GM23338 (cell line): ENCODE results near the gene PDHB. TPM values are rescaled to one million over a fixed set of nuclear protein-coding genes. Genes with fewer than 3 reads are reported as not detected.

Experiments
- ATAC-seq: fragments of 200-7000 bp; cut with Tn5 transposase; 3 replicates; pipeline ENCODE4 v1.9.1; 2020
- DNase-seq: peaks from one replicate; pipeline ENCODE4 v3.0.0-alpha.2; 2015; ENCODE audit warnings: low spot score
- H2AFZ ChIP-seq: fragments of 200-600 bp; sonication (generic); 2 replicates; pipeline ENCODE4 v1.8.0; 2016; ENCODE audit warnings: antibody characterized with exemption, mild to moderate bottlenecking, moderate library complexity
- H3F3A ChIP-seq: fragments of 200-600 bp; sonication (generic); replicated peaks from 2 replicates; pipeline ENCODE4 v1.8.0; 2017; ENCODE audit warnings: antibody characterized with exemption, mixed run types, low read depth
- H3K27ac ChIP-seq: fragments of 200-600 bp; sonication (generic); 2 replicates; pipeline ENCODE4 v1.6.1; 2016; ENCODE audit warnings: low read depth
- H3K27me3 ChIP-seq: fragments of 200-600 bp; sonication (generic); 2 replicates; pipeline ENCODE4 v1.8.0; 2016; ENCODE audit warnings: mild to moderate bottlenecking, mixed run types, moderate library complexity; ENCODE audit not compliant: insufficient read depth
- H3K36me3 ChIP-seq: fragments of 200-600 bp; sonication (generic); 2 replicates; pipeline ENCODE4 v1.8.0; 2016; ENCODE audit warnings: mild to moderate bottlenecking; ENCODE audit not compliant: insufficient read depth
- H3K4me1 ChIP-seq: fragments of 200-600 bp; sonication (generic); 2 replicates; pipeline ENCODE4 v1.8.0; 2016; ENCODE audit warnings: mild to moderate bottlenecking, moderate library complexity; ENCODE audit not compliant: insufficient read depth
- H3K4me2 ChIP-seq: fragments of 200-600 bp; sonication (generic); 2 replicates; pipeline ENCODE4 v1.7.1; 2017; ENCODE audit warnings: mixed run types
- H3K4me3 ChIP-seq: fragments of 200-600 bp; sonication (generic); 2 replicates; pipeline ENCODE4 v1.6.1; 2016; ENCODE audit warnings: mixed run types
- H3K79me2 ChIP-seq: fragments of 200-600 bp; sonication (generic); replicated peaks from 2 replicates; pipeline ENCODE4 v1.8.0; 2017; ENCODE audit warnings: mild to moderate bottlenecking; ENCODE audit not compliant: insufficient read depth
- H3K9me2 ChIP-seq: fragments of 200-600 bp; sonication (generic); 2 replicates; pipeline ENCODE4 v1.8.0; 2017; ENCODE audit not compliant: insufficient read depth
- H4K20me1 ChIP-seq: fragments of 200-600 bp; sonication (generic); replicated peaks from 2 replicates; pipeline ENCODE4 v1.8.0; 2017; ENCODE audit warnings: mild to moderate bottlenecking; ENCODE audit not compliant: insufficient read depth
- H3K27ac Mint-ChIP-seq: 2 replicates; pipeline ENCODE4 v1.8.0; 2020; ENCODE audit warnings: inconsistent platforms, mild to moderate bottlenecking, moderate library complexity, mixed read lengths
- H3K27me3 Mint-ChIP-seq: 3 replicates; pipeline ENCODE4 v1.8.0; 2022; ENCODE audit warnings: low read depth, mild to moderate bottlenecking, moderate library complexity, mixed read lengths, inconsistent platforms; ENCODE audit not compliant: insufficient read depth, poor library complexity
- H3K36me3 Mint-ChIP-seq: 3 replicates; pipeline ENCODE4 v1.8.0; 2021; ENCODE audit warnings: low read depth, mild to moderate bottlenecking, inconsistent platforms, moderate library complexity, mixed read lengths
- H3K4me1 Mint-ChIP-seq: 3 replicates; pipeline ENCODE4 v1.8.0; 2020; ENCODE audit warnings: mild to moderate bottlenecking, inconsistent platforms, mixed read lengths
- H3K4me3 Mint-ChIP-seq: 3 replicates; pipeline ENCODE4 v1.8.0; 2021; ENCODE audit warnings: moderate library complexity, mild to moderate bottlenecking, inconsistent platforms, mixed read lengths
- H3K9me3 Mint-ChIP-seq: 3 replicates; pipeline ENCODE4 v1.8.0; 2020; ENCODE audit warnings: moderate library complexity, mild to moderate bottlenecking, inconsistent platforms, mixed read lengths
- CREB1 ChIP-seq: fragments of 250-450 bp; sonication (Bioruptor Pico); IDR thresholded peaks from 2 replicates; pipeline ENCODE4 v1.5.0; 2020; ENCODE audit warnings: low read depth, mild to moderate bottlenecking, moderate library complexity
- CTCF ChIP-seq, 2 experiments: fragments of 200-600 bp in 1 of 2; sonication (generic) in 1 of 2; conservative IDR thresholded peaks; 2 replicates each; pipeline versions ENCODE4 v1.5.1 to v1.6.1; 2016 to 2017; ENCODE audit warnings: antibody characterized with exemption in 2 of 2, low read depth in 2 of 2, mild to moderate bottlenecking in 2 of 2, moderate library complexity in 1 of 2
- ETS1 ChIP-seq: IDR thresholded peaks from 2 replicates; pipeline ENCODE4 v1.6.1; 2016; ENCODE audit warnings: antibody characterized with exemption
- EZH2 ChIP-seq: fragments of 200-600 bp; sonication (generic); IDR thresholded peaks from one replicate; pipeline ENCODE4 v1.8.0; 2017; ENCODE audit warnings: antibody characterized with exemption, mild to moderate bottlenecking, low read depth; ENCODE audit not compliant: unreplicated experiment
- EZH2phosphoT487 ChIP-seq: fragments of 200-600 bp; sonication (generic); IDR thresholded peaks from one replicate; pipeline ENCODE4 v1.8.1; 2018; ENCODE audit warnings: antibody characterized with exemption; ENCODE audit not compliant: unreplicated experiment
- JUNB ChIP-seq: IDR thresholded peaks from one replicate; pipeline ENCODE4 v1.6.1; 2016; ENCODE audit warnings: antibody characterized with exemption; ENCODE audit not compliant: unreplicated experiment
- NANOG ChIP-seq: IDR thresholded peaks from 2 replicates; pipeline ENCODE4 v1.6.1; 2016; ENCODE audit warnings: antibody characterized with exemption, borderline replicate concordance
- POLR2AphosphoS5 ChIP-seq: IDR thresholded peaks from 2 replicates; pipeline ENCODE4 v1.6.1; 2016; ENCODE audit warnings: antibody characterized with exemption, low read depth
- REST ChIP-seq: IDR thresholded peaks from one replicate; pipeline ENCODE4 v1.6.1; 2018; ENCODE audit warnings: antibody characterized with exemption; ENCODE audit not compliant: unreplicated experiment
- STAT1 ChIP-seq: IDR thresholded peaks from one replicate; pipeline ENCODE4 v1.6.1; 2016; ENCODE audit warnings: antibody characterized with exemption; ENCODE audit not compliant: unreplicated experiment
- ZNF114 ChIP-seq: fragments of 250-450 bp; sonication (Bioruptor Pico); IDR thresholded peaks from 2 replicates; pipeline ENCODE4 v1.5.0; 2020; ENCODE audit warnings: mild to moderate bottlenecking, moderate library complexity
- ZNF331 ChIP-seq: fragments of 250-450 bp; sonication (Bioruptor Pico); IDR thresholded peaks from 2 replicates; pipeline ENCODE4 v1.5.0; 2020; ENCODE audit warnings: low read depth, mild to moderate bottlenecking, moderate library complexity
- ZNF462 ChIP-seq: fragments of 250-450 bp; sonication (Bioruptor Pico); IDR thresholded peaks from 2 replicates; pipeline ENCODE4 v1.5.0; 2020; ENCODE audit warnings: mild to moderate bottlenecking, moderate library complexity
- polyA plus RNA-seq: library from polyadenylated mRNA; unstranded; fragments of >200 nt; fragmentation: Nextera tagmentation; extraction: Ambion mirVana; gene quantifications from 2 replicates; pipeline ENCODE4 v1.2.1, GENCODE V29; 2016
- total RNA-seq: library from RNA; depleted of rRNA; stranded (reverse); fragments of >200 nt; shearing (Covaris generic); gene quantifications from 2 replicates; pipeline ENCODE4 v1.2.3, GENCODE V29; 2014

The PDHB gene
- total and polyA plus RNA-seq, 2 experiments from 2014 or later: 172 to 222 TPM

- Mint-ChIP-seq H3K4me1 (peaks cover 16% of the 10 kb centered on the region), H3K27ac (no peak overlapping the region; the same call in 1 of the 2 replicates), H3K36me3 (0 out of 3 replicates have a peak, but pooled peaks cover 6% of the 10 kb centered on the region), H3K27me3 (peaks cover 3% of the 10 kb centered on the region), H3K9me3 (no peaks in the 10 kb centered on the region), H3K4me3 (no peak overlapping the region)
- DNase-seq (no peak), ATAC-seq (no peak)
- Histone ChIP-seq H3F3A (no peaks in the 10 kb centered on the region; the same call in 1 of the 2 replicates), H3K79me2 (no peaks in the 10 kb centered on the region), H3K36me3 (no peaks in the 10 kb centered on the region), H3K27ac (no peak overlapping the region), H2AFZ (no peak overlapping the region), H3K4me3 (no peak overlapping the region), H3K9me2 (no peaks in the 10 kb centered on the region), H3K4me2 (no peak overlapping the region), H4K20me1 (no peaks in the 10 kb centered on the region; the same call in none of the 2 replicates), H3K27me3 (no peaks in the 10 kb centered on the region), H3K4me1 (no peaks in the 10 kb centered on the region; the same call in 1 of the 2 replicates)
- TF ChIP-seq ZNF331: no peak
- TF ChIP-seq REST: no peak
- TF ChIP-seq CTCF (conservative IDR thresholded peaks at IDR 0.05; ENCODE audit: low read depth in 2 of 2): no peak
- TF ChIP-seq ZNF114 (CRISPR knock-in tag): no peak
- TF ChIP-seq ETS1: no peak
- TF ChIP-seq EZH2: no peak
- no peak for TF ChIP-seq JUNB
- TF ChIP-seq POLR2AphosphoS5: no peak
- no peak for TF ChIP-seq STAT1
- TF ChIP-seq EZH2phosphoT487: no peak
- TF ChIP-seq CREB1: no peak
- no peak for TF ChIP-seq ZNF462 (CRISPR knock-in tag)
- TF ChIP-seq NANOG: no peak
Observed at GRCh38 chr3:58418227-58418626, 15.4 kb downstream of the PDHB start.
